HepG2 (cell line): ENCODE data around the gene THOP1. TPM values are rescaled to one million over a fixed set of nuclear protein-coding genes. Genes with fewer than 3 reads are reported as not detected.

Experiments used
- ADNP ChIP-seq: sonication (generic); formaldehyde crosslinking; IDR thresholded peaks from 2 replicates; pipeline ENCODE4 v1.4.0; 2020; ENCODE audit warnings: missing genetic modification reagents
- DR1 ChIP-seq: sonication (generic); formaldehyde crosslinking; IDR thresholded peaks from 2 replicates; pipeline ENCODE4 v1.8.0; 2021; ENCODE audit warnings: mild to moderate bottlenecking, missing genetic modification reagents, inconsistent platforms
- ELF3 ChIP-seq: IDR thresholded peaks from 2 replicates; pipeline ENCODE4 v1.6.1; 2016; ENCODE audit warnings: missing genetic modification reagents, missing compliant biosample characterization
- KMT2B ChIP-seq: IDR thresholded peaks from 2 replicates; pipeline ENCODE4 v1.6.1; 2016; ENCODE audit warnings: missing genetic modification reagents, missing compliant biosample characterization
- NFATC3 ChIP-seq: sonication (generic); formaldehyde crosslinking; IDR thresholded peaks from 2 replicates; pipeline ENCODE4 v1.5.1; 2020; ENCODE audit warnings: mild to moderate bottlenecking, missing genetic modification reagents
- SUZ12 ChIP-seq: fragments of 150-350 bp; IDR thresholded peaks from 2 replicates; pipeline ENCODE4 v1.6.1; 2014; ENCODE audit warnings: low read depth, low read length
- ZNF501 ChIP-seq: sonication (generic); formaldehyde crosslinking; IDR thresholded peaks from 2 replicates; pipeline ENCODE4 v1.5.1; 2020; ENCODE audit warnings: mild to moderate bottlenecking, moderate library complexity, missing genetic modification reagents
- ZNF703 ChIP-seq: sonication (generic); formaldehyde crosslinking; IDR thresholded peaks from 2 replicates; pipeline ENCODE4 v1.5.1; 2020; ENCODE audit warnings: missing genetic modification reagents, mild to moderate bottlenecking, moderate library complexity, borderline replicate concordance
- ZSCAN12 ChIP-seq: sonication (generic); formaldehyde crosslinking; IDR thresholded peaks from 2 replicates; pipeline ENCODE4 v1.9.0; 2021; ENCODE audit warnings: mild to moderate bottlenecking, missing genetic modification reagents
- polyA plus RNA-seq, 8 experiments: library from polyadenylated mRNA; depleted of rRNA in 3 of 8; stranded (reverse) in 7 of 8; unstranded in 1 of 8; fragments of >200 nt; fragmentation: Illumina TruSeq in 4 of 8; extraction: Trizol in 4 of 8; gene quantifications; 2 replicates each; pipeline versions ENCODE4 v1.2.1 to v1.2.3, GENCODE V29; 2011 to 2016; ENCODE audit warnings: low read depth in 4 of 8, missing spikeins in 1 of 8, mixed read lengths in 1 of 8; ENCODE audit not compliant: insufficient read depth in 1 of 8
- total RNA-seq, 5 experiments: library from RNA; depleted of rRNA; stranded (reverse); fragments of >200 nt; fragmentation: Illumina TruSeq; extraction: Trizol; gene quantifications; 2 replicates each; pipeline ENCODE4 v1.2.3, GENCODE V29; 2016; ENCODE audit warnings: low read depth in 1 of 5
- TF ChIP-seq, protein P1 (sequence below): sonication (generic); formaldehyde crosslinking; IDR thresholded peaks from 2 replicates; pipeline ENCODE4 v1.4.0; 2020; ENCODE audit warnings: low read depth, mild to moderate bottlenecking, missing genetic modification reagents
- TF ChIP-seq, protein P2 (sequence below), 2 experiments: sonication (generic) in 1 of 2; formaldehyde crosslinking in 1 of 2; IDR thresholded peaks; 2 replicates each; pipeline versions ENCODE4 v1.4.0 to v1.6.1; 2016 to 2020; ENCODE audit warnings: borderline replicate concordance in 1 of 2, low read depth in 1 of 2, mild to moderate bottlenecking in 1 of 2, missing genetic modification reagents in 1 of 2

The THOP1 gene
- total and polyA plus RNA-seq, 2 of the 13 experiments (the other 11 are each of a cell fraction or from before 2014, with no cell fraction given): 74.4 to 116 TPM

DNA sequence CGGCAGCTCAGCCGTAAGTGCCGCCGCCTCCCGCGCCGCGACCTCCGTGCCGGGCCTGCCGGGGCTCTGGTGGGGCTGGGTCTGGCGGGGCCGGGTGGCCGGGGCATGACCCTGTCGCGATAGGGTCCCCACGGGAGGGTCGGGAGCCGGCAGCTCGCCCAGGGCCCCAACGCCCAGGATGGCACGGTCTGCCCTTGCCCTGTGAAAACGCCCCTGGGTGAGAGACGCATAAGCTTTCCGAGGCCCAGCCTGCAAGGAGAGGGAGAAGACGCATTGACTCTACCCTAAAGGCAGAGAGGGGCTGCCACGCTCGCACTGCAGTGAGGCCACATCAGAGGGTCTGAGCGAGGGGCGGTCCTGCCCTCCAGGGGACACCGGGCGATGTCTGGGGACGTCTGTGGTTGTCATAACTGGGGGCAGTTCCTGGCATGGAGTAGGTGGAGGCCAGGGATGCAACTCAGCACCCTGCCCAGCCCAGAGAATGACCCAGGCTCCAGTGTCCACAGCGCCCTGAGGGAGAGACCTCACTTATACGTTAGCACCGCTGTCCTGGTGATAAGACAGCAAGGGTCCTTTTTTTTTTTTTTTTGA is 34.9 kb downstream of the THOP1 start (continued):
- TF ChIP-seq, protein P1, sequence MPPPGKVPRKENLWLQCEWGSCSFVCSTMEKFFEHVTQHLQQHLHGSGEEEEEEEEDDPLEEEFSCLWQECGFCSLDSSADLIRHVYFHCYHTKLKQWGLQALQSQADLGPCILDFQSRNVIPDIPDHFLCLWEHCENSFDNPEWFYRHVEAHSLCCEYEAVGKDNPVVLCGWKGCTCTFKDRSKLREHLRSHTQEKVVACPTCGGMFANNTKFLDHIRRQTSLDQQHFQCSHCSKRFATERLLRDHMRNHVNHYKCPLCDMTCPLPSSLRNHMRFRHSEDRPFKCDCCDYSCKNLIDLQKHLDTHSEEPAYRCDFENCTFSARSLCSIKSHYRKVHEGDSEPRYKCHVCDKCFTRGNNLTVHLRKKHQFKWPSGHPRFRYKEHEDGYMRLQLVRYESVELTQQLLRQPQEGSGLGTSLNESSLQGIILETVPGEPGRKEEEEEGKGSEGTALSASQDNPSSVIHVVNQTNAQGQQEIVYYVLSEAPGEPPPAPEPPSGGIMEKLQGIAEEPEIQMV: no peak
- TF ChIP-seq ZSCAN12 (no peak), KMT2B (CRISPR knock-in tag) (no peak), NFATC3 (CRISPR knock-in tag) (no peak), ADNP (CRISPR knock-in tag) (no peak), DR1 (CRISPR knock-in tag) (no peak), ZNF703 (no peak), ZNF501 (CRISPR knock-in tag) (no peak), ELF3 (CRISPR knock-in tag) (no peak), SUZ12 (no peak)
- TF ChIP-seq, protein P2, sequence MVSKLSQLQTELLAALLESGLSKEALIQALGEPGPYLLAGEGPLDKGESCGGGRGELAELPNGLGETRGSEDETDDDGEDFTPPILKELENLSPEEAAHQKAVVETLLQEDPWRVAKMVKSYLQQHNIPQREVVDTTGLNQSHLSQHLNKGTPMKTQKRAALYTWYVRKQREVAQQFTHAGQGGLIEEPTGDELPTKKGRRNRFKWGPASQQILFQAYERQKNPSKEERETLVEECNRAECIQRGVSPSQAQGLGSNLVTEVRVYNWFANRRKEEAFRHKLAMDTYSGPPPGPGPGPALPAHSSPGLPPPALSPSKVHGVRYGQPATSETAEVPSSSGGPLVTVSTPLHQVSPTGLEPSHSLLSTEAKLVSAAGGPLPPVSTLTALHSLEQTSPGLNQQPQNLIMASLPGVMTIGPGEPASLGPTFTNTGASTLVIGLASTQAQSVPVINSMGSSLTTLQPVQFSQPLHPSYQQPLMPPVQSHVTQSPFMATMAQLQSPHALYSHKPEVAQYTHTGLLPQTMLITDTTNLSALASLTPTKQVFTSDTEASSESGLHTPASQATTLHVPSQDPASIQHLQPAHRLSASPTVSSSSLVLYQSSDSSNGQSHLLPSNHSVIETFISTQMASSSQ (IDR thresholded peaks at IDR 0.05; ENCODE audit: low read depth): no peak
- TF ChIP-seq, protein P2 (CRISPR knock-in tag; IDR thresholded peaks at IDR 0.05; ENCODE audit: borderline replicate concordance): no peak
